ENCODE results near the gene XRCC5.

GRCh38 chr2:216074794-216075193, 34.4 kb upstream of the XRCC5 start:
- TF ChIP-seq TAF1 (IDR thresholded peaks at IDR 0.05; ENCODE audit: low read depth) (no peak), CTCF (IDR thresholded peaks at IDR 0.05; ENCODE audit: poor library complexity, severe bottlenecking) (no peak), POLR2AphosphoS5 (IDR thresholded peaks at IDR 0.05) (no peak), RAD21 (conservative IDR thresholded peaks at IDR 0.05) (no peak), EP300 (conservative IDR thresholded peaks at IDR 0.05; ENCODE audit: poor library complexity, severe bottlenecking) (no peak)

Measured in neural cell (in vitro differentiated cells).